ENCODE data around the gene CCDC169.

The CCDC169 gene

DNA sequence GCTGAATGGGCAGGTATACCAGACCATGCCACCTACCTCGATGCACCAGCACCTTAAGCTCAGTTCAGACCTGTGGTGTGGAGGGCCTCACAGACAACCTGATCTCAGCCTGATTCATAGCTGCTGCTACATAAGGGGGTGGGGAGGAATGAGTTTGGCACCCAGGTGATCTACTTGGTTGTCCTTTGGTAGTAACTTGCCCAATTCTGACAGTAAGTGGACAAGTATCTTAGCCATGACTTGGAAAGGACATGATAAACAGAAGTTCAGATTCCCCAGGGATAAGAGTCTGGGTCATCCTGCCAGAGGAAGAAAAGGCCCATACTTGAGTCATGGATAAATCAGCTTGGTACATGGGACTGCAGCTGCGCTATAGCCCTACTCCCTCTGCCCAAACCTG lies 54.9 kb downstream of the CCDC169 start:
- no peak for DNase-seq (ENCODE audit: low spot score)

- DNase-seq (ENCODE audit: low spot score), result no peak
Observed at GRCh38 chr13:36231236-36231635, 66.4 kb downstream of the CCDC169 start.

- no peak for DNase-seq (ENCODE audit: low spot score)
Observed at GRCh38 chr13:36224730-36225129, 72.9 kb downstream of the CCDC169 start.

DNA sequence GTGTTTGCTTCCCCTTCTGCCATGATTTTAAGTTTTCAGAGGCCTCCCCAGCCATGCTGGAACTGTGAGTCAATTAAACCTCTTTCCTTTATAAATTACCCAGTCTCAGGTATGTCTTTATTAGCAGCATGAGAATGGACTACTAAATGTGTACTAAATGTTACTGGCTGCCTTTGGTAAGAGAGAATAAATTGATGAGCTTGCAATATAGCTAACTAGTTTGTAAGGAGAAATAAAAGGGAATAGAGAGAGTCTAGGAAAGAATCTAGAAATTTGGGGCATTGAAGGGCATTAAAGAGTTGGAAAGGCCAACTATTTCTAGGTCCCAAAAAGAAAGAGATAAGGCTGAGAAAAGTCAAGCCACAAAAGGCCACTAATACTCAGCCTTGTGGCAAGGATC lies 77.7 kb downstream of the CCDC169 start:
- no peak for DNase-seq (ENCODE audit: low spot score)

- DNase-seq (ENCODE audit: low spot score), result no peak
Observed at GRCh38 chr13:36217456-36217855, 80.2 kb downstream of the CCDC169 start.

DNA sequence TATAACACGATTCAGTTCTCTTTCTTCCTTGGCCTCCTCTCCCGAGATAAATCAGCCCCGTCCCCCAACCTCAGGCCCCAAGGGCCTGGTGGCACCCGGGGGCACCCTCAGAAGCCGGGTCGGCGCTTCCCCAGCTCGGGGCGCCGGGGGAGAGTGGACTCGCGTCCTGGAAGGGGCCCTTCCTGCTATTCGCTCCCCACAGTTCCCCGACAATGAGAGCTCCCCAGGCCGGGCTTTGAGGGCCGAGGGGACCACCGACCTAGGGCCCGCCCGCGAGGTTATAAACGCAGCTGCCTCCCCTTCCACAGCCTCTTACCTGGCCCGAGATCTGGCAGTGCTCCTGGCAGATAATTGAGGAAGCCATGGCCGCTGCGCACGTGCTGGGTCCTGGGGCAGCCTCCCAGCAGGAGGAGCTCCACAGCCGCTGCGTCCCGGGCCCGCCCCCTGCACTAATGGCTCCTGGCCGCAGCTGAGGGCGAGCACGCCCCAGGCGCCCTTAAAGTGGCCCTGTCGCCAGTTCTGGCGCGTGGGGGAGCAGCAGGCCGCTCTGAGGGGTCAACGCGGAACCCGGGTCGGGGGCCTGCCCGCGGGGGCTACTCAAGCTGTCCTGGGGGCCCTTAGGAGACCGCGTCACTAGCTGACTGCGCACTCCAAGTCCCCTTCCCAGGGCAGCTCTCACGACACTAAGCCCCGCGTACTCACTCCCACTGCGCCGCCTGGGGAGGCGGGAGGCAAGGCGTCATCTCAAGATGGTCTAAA lies 83.3 kb downstream of the CCDC169 start, which contains the start of gene SOHLH2:
SOHLH2 (minus strand) TSS at position 394 of the 759 bp plus-strand sequence; CDS start at position 364, 30 bp downstream.
- no peak for DNase-seq (ENCODE audit: low spot score)

GRCh38 chr13:36212789-36213188 lies 84.8 kb downstream of the CCDC169 start:
- no peak for DNase-seq (ENCODE audit: low spot score)

- no peak for DNase-seq (ENCODE audit: low spot score)
Observed at GRCh38 chr13:36211567-36211966, 86.0 kb downstream of the CCDC169 start.

DNA sequence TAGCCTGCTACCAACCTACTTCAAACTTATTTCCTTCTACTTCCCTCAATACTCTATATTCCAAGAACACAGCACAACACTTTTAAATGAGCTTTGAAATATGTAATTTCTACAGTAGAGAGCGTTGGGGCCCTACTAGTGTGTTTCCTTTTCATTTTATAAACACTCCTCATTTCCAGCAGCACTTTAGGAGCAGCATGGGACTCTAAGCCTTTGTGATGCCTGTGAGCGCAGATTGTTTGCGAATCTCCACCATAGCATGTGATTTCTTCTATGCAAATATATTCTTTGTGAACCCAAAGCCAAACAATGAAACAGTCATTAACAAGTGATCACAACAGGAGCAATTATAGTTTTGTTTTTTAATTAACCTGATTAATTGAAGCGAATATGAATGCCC lies 86.9 kb downstream of the CCDC169 start:
- no peak for DNase-seq (ENCODE audit: low spot score)

GRCh38 chr13:36207672-36208071 lies 89.9 kb downstream of the CCDC169 start:
- no peak for DNase-seq (ENCODE audit: low spot score)

GRCh38 chr13:36193151-36193855 lies 104.3 kb downstream of the CCDC169 start:
- DNase-seq (ENCODE audit: low spot score), result no peak

GRCh38 chr13:36192166-36192565 lies 105.4 kb downstream of the CCDC169 start:
- no peak for DNase-seq (ENCODE audit: low spot score)

GRCh38 chr13:36190771-36191170 lies 106.8 kb downstream of the CCDC169 start:
- DNase-seq (ENCODE audit: low spot score), result no peak

DNA sequence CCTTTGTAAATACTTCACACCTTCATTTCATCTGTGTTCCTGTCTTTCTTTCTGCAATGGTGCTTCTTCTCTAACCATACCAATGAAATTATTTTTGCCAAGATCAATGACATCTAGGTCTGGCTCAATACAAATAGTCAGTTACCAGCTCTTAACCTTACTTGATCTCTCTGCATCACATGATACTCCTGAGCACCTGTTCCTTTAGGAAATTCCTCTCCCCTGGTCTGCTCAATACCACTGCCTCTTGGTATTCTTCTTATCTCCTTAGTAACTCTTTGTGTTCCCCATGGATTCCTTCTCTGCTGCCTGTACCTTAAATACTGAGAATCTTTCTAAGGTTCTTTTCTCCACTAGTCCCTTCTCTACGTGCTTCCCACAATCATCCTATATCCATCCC lies 109.2 kb downstream of the CCDC169 start:
- DNase-seq (ENCODE audit: low spot score), result no peak

DNA sequence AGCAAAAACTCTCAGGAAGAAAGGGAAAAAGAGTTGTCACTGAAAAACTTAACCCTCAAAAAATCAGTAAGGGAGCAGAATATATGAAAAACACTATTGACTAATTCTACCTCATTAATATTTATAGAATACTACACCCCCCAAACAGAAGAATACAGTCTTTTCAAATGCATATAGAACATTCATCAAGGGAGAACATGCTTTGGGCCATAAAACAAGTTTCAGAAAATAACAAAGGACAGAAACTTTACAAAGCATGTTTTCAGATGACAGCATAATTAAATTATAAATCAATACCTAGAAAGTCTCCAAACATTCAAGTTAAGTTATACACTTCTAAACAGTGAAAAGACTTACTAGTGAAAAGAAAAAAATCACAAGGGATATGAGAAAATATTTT lies 113.7 kb downstream of the CCDC169 start:
- DNase-seq (ENCODE audit: low spot score), result no peak
